Epithelial cell of esophagus (primary cell): Measurements from ENCODE around the gene USP3.
"Not testable (repeated sequence)": the region's sequence is repeated elsewhere in the genome, so short reads cannot be mapped to it uniquely, and the experiment has no call there.

ENCODE experiments used
- DNase-seq: peaks from one replicate; pipeline ENCODE4 v3.0.0; 2010; ENCODE audit warnings: low read depth
- H3K4me3 ChIP-seq: 2 replicates; pipeline ENCODE4 v1.5.1; 2011; ENCODE audit warnings: mild to moderate bottlenecking, low read length, control low read depth
- TF ChIP-seq, protein P1 (sequence below): IDR thresholded peaks from 2 replicates; pipeline ENCODE4 v1.5.1; 2011; ENCODE audit warnings: low read depth, mild to moderate bottlenecking, low read length, control low read depth, inconsistent platforms; ENCODE audit not compliant: insufficient read depth; ENCODE audit errors: missing control alignments

The USP3 gene

DNA sequence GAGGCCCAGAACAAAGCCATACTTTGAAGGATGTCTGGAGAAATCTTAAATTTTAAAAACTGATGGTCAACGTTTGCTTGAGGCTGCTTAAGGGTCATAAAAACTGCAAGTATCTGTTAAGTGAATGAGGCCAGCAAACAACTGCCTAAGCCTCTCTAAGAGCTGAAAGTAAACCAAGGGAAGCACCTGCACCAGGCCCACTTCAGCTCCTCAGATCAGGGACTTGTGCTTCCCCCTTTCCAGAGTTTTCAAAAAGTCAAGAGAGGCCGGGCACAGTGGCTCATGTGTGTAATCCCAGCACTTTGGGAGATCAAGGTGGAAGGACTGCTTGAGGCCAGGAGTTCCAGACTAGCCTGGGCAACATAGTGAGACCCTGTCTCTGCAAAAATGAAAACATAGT is 101.9 kb downstream of the USP3 start:
- no peak overlapping the region for H3K4me3 ChIP-seq
- DNase-seq, result no peak
- TF ChIP-seq, protein P1, sequence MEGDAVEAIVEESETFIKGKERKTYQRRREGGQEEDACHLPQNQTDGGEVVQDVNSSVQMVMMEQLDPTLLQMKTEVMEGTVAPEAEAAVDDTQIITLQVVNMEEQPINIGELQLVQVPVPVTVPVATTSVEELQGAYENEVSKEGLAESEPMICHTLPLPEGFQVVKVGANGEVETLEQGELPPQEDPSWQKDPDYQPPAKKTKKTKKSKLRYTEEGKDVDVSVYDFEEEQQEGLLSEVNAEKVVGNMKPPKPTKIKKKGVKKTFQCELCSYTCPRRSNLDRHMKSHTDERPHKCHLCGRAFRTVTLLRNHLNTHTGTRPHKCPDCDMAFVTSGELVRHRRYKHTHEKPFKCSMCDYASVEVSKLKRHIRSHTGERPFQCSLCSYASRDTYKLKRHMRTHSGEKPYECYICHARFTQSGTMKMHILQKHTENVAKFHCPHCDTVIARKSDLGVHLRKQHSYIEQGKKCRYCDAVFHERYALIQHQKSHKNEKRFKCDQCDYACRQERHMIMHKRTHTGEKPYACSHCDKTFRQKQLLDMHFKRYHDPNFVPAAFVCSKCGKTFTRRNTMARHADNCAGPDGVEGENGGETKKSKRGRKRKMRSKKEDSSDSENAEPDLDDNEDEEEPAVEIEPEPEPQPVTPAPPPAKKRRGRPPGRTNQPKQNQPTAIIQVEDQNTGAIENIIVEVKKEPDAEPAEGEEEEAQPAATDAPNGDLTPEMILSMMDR, result no peak

DNA sequence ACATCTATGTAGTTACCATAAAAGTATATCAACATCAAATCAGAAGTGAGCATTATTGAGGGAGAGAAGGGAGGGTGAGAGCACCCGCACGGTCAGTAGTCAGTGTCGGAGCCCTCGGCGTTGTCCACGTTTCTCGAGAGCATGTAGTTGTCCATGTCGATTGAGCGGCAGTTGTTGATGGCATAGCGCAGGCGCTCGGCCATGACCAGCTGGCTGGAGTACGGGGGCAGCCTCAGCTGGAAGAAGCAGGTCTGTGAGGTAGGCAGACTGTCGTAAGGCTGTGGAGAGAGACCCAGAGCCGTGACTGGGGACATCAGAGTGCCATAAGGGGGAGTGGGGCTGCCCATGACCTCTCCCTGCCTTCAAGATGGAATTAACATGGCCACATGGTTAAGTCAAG is 104.6 kb downstream of the USP3 start:
- H3K4me3 ChIP-seq, result no peak overlapping the region
- DNase-seq, result no peak
- TF ChIP-seq, protein P1, result no peak

DNA sequence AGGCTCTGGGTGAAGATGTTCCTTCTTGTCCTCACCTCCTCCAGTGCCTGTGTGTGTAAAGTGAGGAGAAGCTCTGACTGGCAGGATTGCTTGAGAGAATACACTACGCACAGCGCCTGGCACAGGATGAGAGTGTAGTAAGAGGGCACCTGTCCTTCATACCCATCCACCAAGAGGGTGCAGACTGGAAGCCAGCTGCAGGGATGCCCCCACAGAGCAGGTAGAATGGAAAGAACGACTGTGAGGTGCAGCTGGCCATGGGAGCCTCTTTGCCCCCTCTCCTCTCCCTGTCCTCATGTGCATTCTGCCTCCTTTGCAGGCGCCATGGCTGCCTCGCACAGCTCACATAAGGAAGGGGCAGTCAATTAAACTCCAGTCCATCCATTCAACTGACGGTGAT is 105.1 kb downstream of the USP3 start:
- TF ChIP-seq, protein P1, result no peak
- DNase-seq, result no peak
- H3K4me3 ChIP-seq, result no peak overlapping the region

DNA sequence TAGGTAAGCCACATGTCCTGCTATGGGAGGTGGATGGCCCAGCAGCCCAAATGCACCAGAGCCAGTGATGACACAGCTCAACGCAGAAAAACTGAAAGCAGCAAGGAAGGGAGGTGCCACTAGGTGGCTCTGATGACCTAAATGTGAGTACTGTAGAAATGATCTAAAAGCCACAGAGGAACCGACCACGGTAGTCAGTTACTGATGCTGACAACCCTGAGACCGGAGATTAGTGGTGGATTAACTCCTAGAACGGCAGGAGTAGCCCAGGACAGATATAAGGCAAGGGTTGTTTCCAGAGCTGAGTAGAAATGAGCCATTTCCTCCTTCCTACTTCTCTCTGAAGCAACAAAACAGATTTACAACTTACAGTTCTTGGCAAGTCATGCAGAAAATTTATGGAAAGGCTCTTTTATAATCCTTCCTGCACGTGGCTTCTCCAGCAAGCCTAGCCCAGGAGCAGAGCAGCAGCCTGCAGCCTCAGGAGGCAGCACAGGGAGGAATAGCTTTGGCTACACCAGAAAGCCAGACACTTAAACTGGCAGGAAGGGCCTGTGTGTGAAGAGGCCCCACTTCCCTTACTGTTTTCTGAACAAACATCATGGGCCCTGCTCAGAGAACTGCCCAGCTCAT is 105.9 kb downstream of the USP3 start:
- peak; percentile 73 for DNase-seq

DNA sequence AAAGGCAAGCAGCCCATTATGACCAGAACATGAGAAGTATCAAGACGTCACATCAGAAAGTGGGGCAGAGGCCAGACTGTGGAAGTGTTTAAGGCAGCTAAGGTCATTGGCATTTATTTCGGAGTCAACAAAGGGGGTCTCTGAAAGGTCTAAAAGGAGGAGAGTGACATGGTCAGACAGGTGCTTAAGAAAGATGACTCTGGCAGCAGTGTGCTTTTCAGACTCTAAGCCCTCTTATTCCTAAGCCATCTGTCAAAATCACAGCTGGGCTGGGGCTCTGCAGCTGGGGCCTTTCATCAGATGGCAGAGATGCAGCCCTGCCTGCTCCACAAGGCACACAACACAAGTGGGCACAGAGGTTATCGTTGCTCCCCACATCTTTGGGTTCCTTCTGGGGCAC is 106.8 kb downstream of the USP3 start:
- DNase-seq, result no peak
- TF ChIP-seq, protein P1, result no peak
- no peak overlapping the region for H3K4me3 ChIP-seq

More for the DNA sequence above, 105.9 kb downstream of the USP3 start:
- TF ChIP-seq, protein P1, result peak; percentile 84
- no peak overlapping the region for H3K4me3 ChIP-seq

DNA sequence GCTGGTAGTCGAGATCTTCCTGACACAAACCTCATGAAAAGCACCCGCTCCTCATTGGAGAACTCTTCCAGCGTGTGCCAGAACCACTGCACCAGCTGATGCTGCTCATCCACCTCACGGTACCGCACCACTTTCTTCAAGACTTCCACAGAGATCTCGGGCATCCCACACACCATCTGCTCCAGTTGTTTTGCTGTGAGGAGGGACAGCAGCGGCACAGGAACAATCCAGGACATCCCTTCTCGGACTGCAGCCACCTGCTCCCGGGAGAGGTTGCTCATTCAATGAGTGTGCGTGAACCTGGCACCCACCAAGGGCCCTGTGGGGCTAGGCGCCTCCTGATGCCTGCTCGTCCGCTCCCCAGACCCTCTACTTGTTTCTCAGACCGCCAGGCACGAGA is 107.9 kb downstream of the USP3 start:
- DNase-seq, result no peak
- no peak overlapping the region for H3K4me3 ChIP-seq
- TF ChIP-seq, protein P1, result no peak

DNA sequence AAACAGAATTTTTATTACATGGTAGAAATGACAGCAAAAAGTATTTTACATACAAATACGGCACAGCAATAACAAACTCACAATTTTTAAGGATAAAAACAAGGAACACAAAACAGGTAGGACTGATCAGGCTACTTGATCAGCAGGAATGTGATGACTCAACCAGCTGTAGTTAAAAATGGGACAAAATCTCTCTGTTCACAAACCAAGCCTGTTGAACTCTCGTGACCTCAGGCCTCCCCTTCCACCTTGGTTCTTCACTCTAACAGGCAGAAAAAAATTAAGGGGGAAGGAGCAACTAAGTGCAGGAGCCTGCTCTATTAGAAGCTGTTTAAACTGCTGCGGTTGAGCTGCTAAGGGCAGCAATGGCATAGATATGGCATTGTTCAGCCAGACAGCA is 111.5 kb downstream of the USP3 start:
- peak; percentile 26 for DNase-seq
- TF ChIP-seq, protein P1, result no peak

DNA sequence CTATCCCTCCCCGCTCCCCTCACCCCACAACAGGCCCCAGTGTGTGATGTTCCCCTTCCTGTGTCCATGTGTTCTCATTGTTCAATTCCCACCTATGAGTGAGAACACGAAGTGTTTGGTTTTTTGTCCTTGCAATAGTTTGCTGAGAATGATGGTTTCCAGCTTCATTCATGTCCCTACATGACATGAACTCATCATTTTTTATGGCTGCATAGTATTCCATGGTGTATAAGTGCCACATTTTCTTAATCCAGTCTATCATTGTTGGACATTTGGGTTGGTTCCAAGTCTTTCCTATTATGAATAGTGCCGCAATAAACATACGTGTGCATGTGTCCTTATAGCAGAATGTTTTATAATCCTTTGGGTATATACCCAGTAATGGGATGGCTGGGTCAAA is 112.8 kb downstream of the USP3 start:
- not testable (repeated sequence) for DNase-seq

More for the DNA sequence above, 111.5 kb downstream of the USP3 start:
- H3K4me3 ChIP-seq, result no peak overlapping the region

DNA sequence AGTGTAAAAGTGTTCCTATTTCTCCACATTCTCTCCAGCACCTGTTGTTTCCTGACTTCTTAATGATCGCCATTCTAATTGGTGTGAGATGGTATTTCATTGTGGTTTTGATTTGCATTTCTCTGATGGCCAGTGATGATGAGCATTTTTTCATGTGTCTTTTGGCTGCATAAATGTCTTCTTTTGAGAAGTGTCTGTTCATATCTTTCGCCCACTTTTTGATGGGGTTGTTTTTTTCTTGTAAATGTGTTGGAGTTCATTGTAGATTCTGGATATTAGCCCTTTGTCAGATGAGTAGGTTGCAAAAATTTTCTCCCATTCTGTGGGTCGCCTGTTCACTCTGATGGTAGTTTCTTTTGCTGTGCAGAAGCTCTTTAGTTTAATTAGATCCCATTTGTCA is 113.2 kb downstream of the USP3 start:
- H3K4me3 ChIP-seq, DNase-seq: not testable (repeated sequence)

More for the DNA sequence above, 112.8 kb downstream of the USP3 start:
- not testable (repeated sequence) for H3K4me3 ChIP-seq

DNA sequence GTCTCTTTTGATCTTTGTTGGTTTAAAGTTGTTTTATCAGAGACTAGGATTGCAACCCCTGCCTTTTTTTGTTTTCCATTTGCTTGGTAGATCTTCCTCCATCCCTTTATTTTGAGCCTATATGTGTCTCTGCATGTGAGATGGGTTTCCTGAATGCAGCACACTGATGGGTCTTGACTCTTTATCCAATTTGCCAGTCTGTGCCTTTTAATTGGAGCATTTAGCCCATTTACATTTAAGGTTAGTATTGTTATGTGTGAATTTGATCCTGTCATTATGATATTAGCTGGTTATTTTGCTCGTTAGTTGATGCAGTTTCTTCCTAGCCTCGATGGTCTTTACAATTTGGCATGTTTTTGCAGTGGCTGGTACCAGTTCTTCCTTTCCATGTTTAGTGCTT is 116.4 kb downstream of the USP3 start:
- not testable (repeated sequence) for DNase-seq, H3K4me3 ChIP-seq
